Measurements from ENCODE around the gene RSRC1. TPM values are rescaled to one million over a fixed set of nuclear protein-coding genes. Genes with fewer than 3 reads are reported as not detected.

The RSRC1 gene
- total RNA-seq, 2 donors from 2014 or later, result 28.5 to 32.0 TPM

DNA sequence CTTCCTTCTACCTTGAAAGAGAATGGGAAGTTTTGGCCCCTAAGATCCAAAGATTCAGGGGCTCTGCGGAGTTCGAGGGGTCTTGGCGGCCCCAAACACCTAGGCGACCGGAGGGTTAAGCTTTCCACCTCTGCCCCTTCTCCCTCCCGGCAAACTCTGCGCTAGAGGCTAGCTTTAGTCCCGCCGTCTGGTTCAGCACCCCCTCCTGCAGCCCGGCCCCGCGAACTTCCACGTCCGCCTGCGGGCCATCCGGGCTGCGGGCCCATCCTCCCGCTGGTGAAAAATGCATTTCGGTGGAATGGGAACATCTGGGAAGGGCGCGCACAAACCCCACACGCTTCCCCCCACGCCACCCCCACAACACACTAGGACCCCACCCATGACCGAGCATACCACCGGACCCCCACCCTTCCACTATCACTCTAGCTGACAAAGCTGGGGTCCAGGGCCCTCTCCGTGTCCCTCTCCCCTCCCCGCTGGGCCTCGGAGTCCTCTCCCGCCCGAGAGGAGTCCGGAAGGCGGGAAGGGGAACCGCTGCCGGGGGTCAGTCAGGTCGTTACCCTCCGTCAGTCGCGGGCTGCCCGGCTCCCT lies 4.7 kb upstream of the RSRC1 start:
- Histone ChIP-seq H3K4me1 (peaks cover 14% of the 10 kb centered on the region), H3K9ac (ENCODE audit: low read depth in 2 of 2, low read length in 2 of 2) (no peak overlapping the region), H3K9me3 (no peaks in the 10 kb centered on the region), H3K36me3 (no peaks in the 10 kb centered on the region), H3K27ac (no peak overlapping the region), H3K27me3 (peaks cover 83% of the 10 kb centered on the region), H3K4me3 (peak overlapping the region; percentile 24)
- intact Hi-C loops (cut with DNase I), result no loop called here
- TF ChIP-seq, protein P1, sequence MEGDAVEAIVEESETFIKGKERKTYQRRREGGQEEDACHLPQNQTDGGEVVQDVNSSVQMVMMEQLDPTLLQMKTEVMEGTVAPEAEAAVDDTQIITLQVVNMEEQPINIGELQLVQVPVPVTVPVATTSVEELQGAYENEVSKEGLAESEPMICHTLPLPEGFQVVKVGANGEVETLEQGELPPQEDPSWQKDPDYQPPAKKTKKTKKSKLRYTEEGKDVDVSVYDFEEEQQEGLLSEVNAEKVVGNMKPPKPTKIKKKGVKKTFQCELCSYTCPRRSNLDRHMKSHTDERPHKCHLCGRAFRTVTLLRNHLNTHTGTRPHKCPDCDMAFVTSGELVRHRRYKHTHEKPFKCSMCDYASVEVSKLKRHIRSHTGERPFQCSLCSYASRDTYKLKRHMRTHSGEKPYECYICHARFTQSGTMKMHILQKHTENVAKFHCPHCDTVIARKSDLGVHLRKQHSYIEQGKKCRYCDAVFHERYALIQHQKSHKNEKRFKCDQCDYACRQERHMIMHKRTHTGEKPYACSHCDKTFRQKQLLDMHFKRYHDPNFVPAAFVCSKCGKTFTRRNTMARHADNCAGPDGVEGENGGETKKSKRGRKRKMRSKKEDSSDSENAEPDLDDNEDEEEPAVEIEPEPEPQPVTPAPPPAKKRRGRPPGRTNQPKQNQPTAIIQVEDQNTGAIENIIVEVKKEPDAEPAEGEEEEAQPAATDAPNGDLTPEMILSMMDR (IDR thresholded peaks at IDR 0.05), result no peak
- no peak for DNase-seq

DNA sequence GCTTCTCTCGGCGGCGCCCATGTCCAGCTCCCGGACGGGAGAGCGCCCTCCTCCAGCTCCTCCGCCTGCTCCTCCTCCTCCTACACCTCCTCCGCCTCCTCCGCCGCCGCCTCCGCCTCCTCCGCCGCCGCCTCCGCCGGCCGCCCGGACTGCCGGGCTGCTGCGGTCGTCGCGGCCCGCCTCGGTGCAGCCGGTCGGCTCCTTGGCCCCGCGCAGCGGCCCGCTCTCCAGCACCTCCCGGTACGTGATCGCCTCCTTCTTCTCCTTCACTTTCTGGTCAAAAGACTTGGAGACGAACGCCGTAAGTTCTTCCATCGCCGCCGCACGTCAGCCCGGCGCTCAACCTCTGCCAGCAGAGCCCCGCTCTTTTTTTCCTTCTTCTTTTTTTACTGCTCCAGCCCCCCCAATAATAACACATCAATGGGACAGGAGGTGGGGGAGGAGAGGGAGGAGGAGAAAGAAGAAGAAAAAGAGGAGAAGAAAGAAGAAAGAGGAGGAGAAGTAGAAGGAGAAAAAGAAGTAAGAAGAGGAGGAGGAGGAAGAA lies 4.1 kb upstream of the RSRC1 start:
- DNase-seq, result peak; percentile 54
- TF ChIP-seq, protein P1 (IDR thresholded peaks at IDR 0.05), result no peak
- Histone ChIP-seq H3K4me3 (peak overlapping the region; percentile 24), H3K27me3 (peaks cover 77% of the 10 kb centered on the region), H3K9me3 (no peaks in the 10 kb centered on the region), H3K27ac (no peak overlapping the region), H3K36me3 (no peaks in the 10 kb centered on the region), H3K9ac (ENCODE audit: low read depth in 2 of 2, low read length in 2 of 2) (no peak overlapping the region), H3K4me1 (peaks cover 14% of the 10 kb centered on the region)
- intact Hi-C loops (cut with DNase I), result no loop called here

DNA sequence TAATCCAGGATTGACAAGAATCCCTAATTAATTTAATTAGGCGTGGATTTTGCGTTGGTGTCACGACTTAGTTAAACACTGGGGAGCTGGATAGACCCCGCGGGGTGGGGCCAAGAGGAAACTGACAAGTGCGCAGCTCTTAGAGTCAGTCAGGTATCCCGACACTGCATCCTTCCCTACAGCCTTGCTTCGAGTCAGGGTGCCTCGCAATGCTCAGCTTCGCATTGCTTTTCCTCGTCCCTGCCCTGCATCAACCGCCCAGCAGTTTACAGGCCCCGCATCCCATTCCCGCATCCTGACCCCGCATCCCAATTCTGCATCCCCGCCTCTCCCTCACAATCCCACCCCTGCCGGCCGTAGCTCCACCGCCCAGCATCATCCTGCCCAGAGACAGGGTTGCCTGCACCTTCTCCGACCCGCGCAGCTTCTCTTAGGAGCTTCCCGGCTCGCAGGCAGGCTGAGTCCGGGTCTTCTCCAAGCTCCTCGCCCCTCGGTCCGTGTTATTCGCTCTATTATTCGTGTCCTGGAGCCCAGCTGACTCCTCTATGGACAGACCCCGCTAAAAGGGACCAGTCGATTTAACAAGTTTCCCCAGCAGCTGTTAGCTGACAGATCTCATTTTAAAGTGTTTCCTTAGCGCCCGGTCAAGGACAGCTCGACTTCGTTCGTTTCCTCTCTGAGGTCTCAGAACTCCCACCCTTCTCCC lies 3.0 kb upstream of the RSRC1 start:
- TF ChIP-seq, protein P1 (IDR thresholded peaks at IDR 0.05), result no peak
- H3K27me3 ChIP-seq, result peaks cover 66% of the 10 kb centered on the region
- H3K36me3 ChIP-seq, result no peaks in the 10 kb centered on the region
- DNase-seq, result no peak
- no peaks in the 10 kb centered on the region for H3K9me3 ChIP-seq
- no peak overlapping the region for H3K9ac ChIP-seq (ENCODE audit: low read depth in 2 of 2, low read length in 2 of 2)
- H3K27ac ChIP-seq, result no peak overlapping the region
- intact Hi-C loops (cut with DNase I), result no loop called here
- no peak overlapping the region for H3K4me3 ChIP-seq
- H3K4me1 ChIP-seq, result peaks cover 19% of the 10 kb centered on the region

DNA sequence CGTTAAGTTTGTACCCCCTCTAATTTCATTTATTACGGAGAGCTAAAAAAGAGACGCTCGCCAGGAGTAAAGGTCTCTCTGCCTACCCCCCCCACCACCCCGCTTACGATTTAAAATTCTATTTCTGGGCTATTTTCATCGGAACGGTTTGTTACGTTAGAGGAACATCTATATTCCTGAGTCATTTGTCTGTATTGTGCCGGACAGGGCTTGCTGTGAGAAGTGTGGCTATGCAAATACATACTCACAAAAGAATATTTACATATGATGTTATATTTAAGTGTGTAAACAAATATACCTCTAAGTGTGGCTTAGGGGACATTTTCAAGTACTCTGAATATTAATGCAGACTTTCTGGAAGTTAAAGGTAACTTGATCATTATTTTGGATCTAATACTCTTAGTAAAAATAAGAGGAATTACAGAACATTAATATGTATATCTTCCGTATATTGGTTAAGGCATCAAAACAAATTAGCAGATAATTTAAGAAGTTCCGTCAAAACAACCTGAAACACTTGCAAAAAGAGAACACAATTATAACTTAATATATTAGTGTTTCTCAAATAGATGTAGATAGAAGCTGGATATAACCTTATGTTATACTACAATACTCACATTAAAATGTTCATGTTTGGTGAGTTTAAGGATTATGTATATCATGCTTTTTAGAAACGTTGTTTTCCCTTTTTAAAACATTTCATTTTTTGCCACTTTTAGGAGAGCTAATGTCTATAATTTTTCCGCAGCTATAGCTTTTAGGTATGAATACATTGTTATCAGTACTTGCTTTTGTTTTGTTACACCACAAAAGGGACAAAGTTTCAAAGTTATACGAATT lies 2.1 kb upstream of the RSRC1 start:
- no peaks in the 10 kb centered on the region for H3K9me3 ChIP-seq
- peaks cover 57% of the 10 kb centered on the region for H3K27me3 ChIP-seq
- H3K9ac ChIP-seq (ENCODE audit: low read depth in 2 of 2, low read length in 2 of 2), result no peak overlapping the region
- DNase-seq, result no peak
- H3K36me3 ChIP-seq, result no peaks in the 10 kb centered on the region
- no peak overlapping the region for H3K27ac ChIP-seq
- intact Hi-C loops (cut with DNase I), result no loop called here
- no peak overlapping the region for H3K4me3 ChIP-seq
- peaks cover 19% of the 10 kb centered on the region for H3K4me1 ChIP-seq
- TF ChIP-seq, protein P1 (IDR thresholded peaks at IDR 0.05), result no peak

DNA sequence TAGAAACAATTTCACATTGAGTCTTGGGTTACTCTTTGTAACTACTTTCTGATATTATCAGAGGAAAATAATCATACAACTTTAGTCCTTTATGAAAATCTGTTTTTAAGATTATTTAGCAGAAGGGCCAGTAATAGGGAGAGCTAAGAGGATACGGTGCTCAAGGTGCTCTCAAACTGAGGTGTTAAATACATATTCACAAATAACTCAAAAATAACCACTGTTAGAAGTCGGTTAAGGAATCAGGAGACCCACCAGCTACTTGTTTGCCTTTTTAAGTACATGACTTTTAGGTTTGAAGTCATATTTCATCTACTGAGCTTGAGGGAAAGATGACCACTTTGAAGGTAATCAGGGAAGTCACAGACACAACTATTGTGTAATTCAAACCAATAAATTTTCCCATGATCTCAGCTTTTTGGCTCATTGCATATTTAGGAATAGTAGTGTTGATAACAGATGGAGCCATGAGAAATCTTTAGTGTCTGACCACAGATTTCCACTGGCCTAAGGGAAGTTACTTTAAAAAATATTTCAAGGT lies 1.4 kb upstream of the RSRC1 start:
- Histone ChIP-seq H3K27ac (no peak overlapping the region), H3K9me3 (no peaks in the 10 kb centered on the region), H3K36me3 (no peaks in the 10 kb centered on the region), H3K4me1 (peaks cover 19% of the 10 kb centered on the region), H3K9ac (ENCODE audit: low read depth in 2 of 2, low read length in 2 of 2) (no peak overlapping the region), H3K4me3 (no peak overlapping the region), H3K27me3 (peaks cover 50% of the 10 kb centered on the region)
- DNase-seq, result no peak
- TF ChIP-seq, protein P1 (IDR thresholded peaks at IDR 0.05), result no peak
- intact Hi-C loops (cut with DNase I), result no loop called here
